Ovary (tissue), 3 donors: ENCODE measurements around the gene TALDO1.

Experiments
- POLR2A ChIP-seq: fragments of 450-650 bp; IDR thresholded peaks from one replicate; pipeline ENCODE4 v1.6.1; 2017; ENCODE audit warnings: antibody characterized with exemption, mild to moderate bottlenecking, moderate library complexity
- TF ChIP-seq, protein P1 (sequence below), 3 donors: fragments of 450-650 bp in 2 of 3; fragments of 200-600 bp in 1 of 3; IDR thresholded peaks; one replicate each; pipeline versions ENCODE4 v1.5.1 to v1.8.0; 2016 to 2022; ENCODE audit warnings: antibody characterized with exemption in 3 of 3, mild to moderate bottlenecking in 1 of 3
- donor health status: DM: no; HTN: no; CAD: no.

GRCh38 chr11:702462-703461 is 44.5 kb upstream of the TALDO1 start:
- no peak for TF ChIP-seq POLR2A
- TF ChIP-seq, protein P1, sequence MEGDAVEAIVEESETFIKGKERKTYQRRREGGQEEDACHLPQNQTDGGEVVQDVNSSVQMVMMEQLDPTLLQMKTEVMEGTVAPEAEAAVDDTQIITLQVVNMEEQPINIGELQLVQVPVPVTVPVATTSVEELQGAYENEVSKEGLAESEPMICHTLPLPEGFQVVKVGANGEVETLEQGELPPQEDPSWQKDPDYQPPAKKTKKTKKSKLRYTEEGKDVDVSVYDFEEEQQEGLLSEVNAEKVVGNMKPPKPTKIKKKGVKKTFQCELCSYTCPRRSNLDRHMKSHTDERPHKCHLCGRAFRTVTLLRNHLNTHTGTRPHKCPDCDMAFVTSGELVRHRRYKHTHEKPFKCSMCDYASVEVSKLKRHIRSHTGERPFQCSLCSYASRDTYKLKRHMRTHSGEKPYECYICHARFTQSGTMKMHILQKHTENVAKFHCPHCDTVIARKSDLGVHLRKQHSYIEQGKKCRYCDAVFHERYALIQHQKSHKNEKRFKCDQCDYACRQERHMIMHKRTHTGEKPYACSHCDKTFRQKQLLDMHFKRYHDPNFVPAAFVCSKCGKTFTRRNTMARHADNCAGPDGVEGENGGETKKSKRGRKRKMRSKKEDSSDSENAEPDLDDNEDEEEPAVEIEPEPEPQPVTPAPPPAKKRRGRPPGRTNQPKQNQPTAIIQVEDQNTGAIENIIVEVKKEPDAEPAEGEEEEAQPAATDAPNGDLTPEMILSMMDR (IDR thresholded peaks at IDR 0.05): no peak
